Ovary (tissue), 3 donors: Measurements from ENCODE around the gene TTLL11.

Experiments used
- CTCF ChIP-seq, 3 donors: fragments of 450-650 bp in 2 of 3; fragments of 200-600 bp in 1 of 3; IDR thresholded peaks; one replicate each; pipeline versions ENCODE4 v1.5.1 to v1.8.0; 2016 to 2022; ENCODE audit warnings: antibody characterized with exemption in 3 of 3, mild to moderate bottlenecking in 1 of 3
- POLR2A ChIP-seq: fragments of 450-650 bp; IDR thresholded peaks from one replicate; pipeline ENCODE4 v1.6.1; 2017; ENCODE audit warnings: antibody characterized with exemption, mild to moderate bottlenecking, moderate library complexity
- donor health status: DM: no; HTN: no; CAD: no.

GRCh38 chr9:121963528-121963995 is 129.5 kb downstream of the TTLL11 start:
- TF ChIP-seq CTCF (IDR thresholded peaks at IDR 0.05) (no peak), POLR2A (no peak)
